Psoas muscle (tissue), 8 donors: ENCODE results near the gene TMEM79. TPM values are rescaled to one million over a fixed set of nuclear protein-coding genes. Genes with fewer than 3 reads are reported as not detected.
A peak's percentile ranks its signal among the peaks of the same experiment; 100 is the strongest.
"Not testable (repeated sequence)": the region's sequence is repeated elsewhere in the genome, so short reads cannot be mapped to it uniquely, and the experiment has no call there.

ENCODE experiments used
- ATAC-seq, 4 donors: fragments of 200-7000 bp; cut with Tn5 transposase; one replicate each; pipeline ENCODE4 v1.9.1; 2020; ENCODE audit warnings: moderate library complexity in 3 of 4, mild to moderate bottlenecking in 2 of 4
- DNase-seq, 2 donors: peaks; one replicate each; pipeline ENCODE4 v3.0.0-alpha.2; 2020
- H3K27ac ChIP-seq: fragments of 200-600 bp; one replicate; pipeline ENCODE4 v1.8.0; 2022
- H3K27me3 ChIP-seq, 3 donors: fragments of 200-600 bp in 1 of 3; one replicate each; pipeline versions ENCODE4 v1.6.1 to v1.8.0; 2013 to 2022; ENCODE audit warnings: low read length in 2 of 3, mild to moderate bottlenecking in 2 of 3, moderate library complexity in 1 of 3; ENCODE audit not compliant: insufficient read depth in 3 of 3
- H3K36me3 ChIP-seq, 2 donors: fragments of 200-600 bp in 1 of 2; one replicate each; pipeline versions ENCODE4 v1.6.1 to v1.8.0; 2013 to 2022; ENCODE audit warnings: low read depth in 1 of 2, mild to moderate bottlenecking in 1 of 2, moderate library complexity in 1 of 2; ENCODE audit not compliant: insufficient read depth in 1 of 2
- H3K4me1 ChIP-seq: fragments of 200-600 bp; one replicate; pipeline ENCODE4 v1.8.0; 2022
- H3K4me3 ChIP-seq: fragments of 200-600 bp; one replicate; pipeline ENCODE4 v1.8.0; 2022; ENCODE audit warnings: mild to moderate bottlenecking
- H3K9me3 ChIP-seq: fragments of 200-600 bp; one replicate; pipeline ENCODE4 v1.8.0; 2022
- WGBS, 3 donors: extraction: QIAGEN DNeasy Blood & Tissue Kit; methylation state at CpG; one replicate each; pipeline versions ENCODE4 v1.1.6 to v1.1.7; 2013; 5-methylcytosine and 5-hydroxymethylcytosine counted together
- intact Hi-C, 2 donors: fragments of 100-400 bp; cut with DNase I; formaldehyde crosslinking; loops; one replicate each; pipeline versions ENCODE4 v1.11.0 to v1.14.2; 2022
- polyA plus RNA-seq, 3 donors: library from polyadenylated mRNA; stranded (reverse); fragments of 200-250 nt; gene quantifications; one replicate each; pipeline ENCODE4 v1.2.3, GENCODE V29; 2013
- total RNA-seq, 4 donors: library from RNA; stranded (reverse); fragmentation: NEBNext Ultra II Directional in 2 of 4; extraction: Animal tissue kit (Norgen Biotek cat#: 25700) in 2 of 4; gene quantifications; one replicate each; pipeline versions ENCODE4 v1.2.1 to v1.2.4, GENCODE V29; 2021 to 2023
- TF ChIP-seq, protein P1 (sequence below): fragments of 200-600 bp; IDR thresholded peaks from one replicate; pipeline ENCODE4 v1.8.0; 2022; ENCODE audit warnings: antibody characterized with exemption
- donor health status: healthy with polysubstance abuse.
- donor health status: DM: no; HTN: no; CAD: no; lungs with moderate emphysema.
- donor health status: Bipolar disorder and iron deficiency.
- donor health status: healthy.
- donor health status: DM: yes; HTN: yes; CAD: no.
- donor health status: DM: no; HTN: no; CAD: no.
- donor health status: DM: no; HTN: no; CAD: no.
- donor health status: DM: yes; HTN: yes; CAD: no.

The TMEM79 gene
- total and polyA plus RNA-seq, 7 donors, result 0.69 to 3.6 (median 0.99) TPM

DNA sequence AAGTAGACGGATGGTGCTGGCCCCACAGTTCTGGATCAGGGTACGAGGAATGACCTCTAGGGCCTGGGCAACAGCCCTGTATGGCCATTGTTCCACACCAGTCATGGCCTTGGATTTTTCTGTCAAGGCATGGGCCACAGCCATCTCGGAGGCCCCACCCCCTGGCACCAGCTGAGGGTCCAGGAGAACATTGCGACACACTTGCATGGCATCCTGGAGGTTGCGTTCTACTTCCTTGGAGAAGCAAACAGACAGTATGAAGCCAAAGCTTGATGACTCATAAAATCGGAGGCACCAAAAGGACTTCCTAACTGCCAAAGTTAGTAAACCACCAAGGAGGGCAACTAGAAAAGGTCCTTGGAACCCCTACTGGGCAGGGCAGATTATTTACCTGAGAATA is 26.8 kb downstream of the TMEM79 start:
- 66 to 88% (median 73%) methylated on average over 6 of the region's 6 CpGs for WGBS, 3 donors
- Histone ChIP-seq H3K36me3 (peaks cover 33 to 100% of the 10 kb centered on the region in 2 donors), H3K27ac (no peak overlapping the region), H3K4me1 (no peaks in the 10 kb centered on the region), H3K4me3 (no peak overlapping the region), H3K27me3 (no peaks in the 10 kb centered on the region), H3K9me3 (no peaks in the 10 kb centered on the region)
- DNase-seq, result peak; percentile 60 to 83
- peak; percentile 81 to 95 (median 90) for ATAC-seq
- intact Hi-C loops, result loop anchor here in 1 of 2 donors (10.0 kb wide), 1 partner anchor 646 kb away; no protein-coding TSS in a partner anchor
- TF ChIP-seq, protein P1, sequence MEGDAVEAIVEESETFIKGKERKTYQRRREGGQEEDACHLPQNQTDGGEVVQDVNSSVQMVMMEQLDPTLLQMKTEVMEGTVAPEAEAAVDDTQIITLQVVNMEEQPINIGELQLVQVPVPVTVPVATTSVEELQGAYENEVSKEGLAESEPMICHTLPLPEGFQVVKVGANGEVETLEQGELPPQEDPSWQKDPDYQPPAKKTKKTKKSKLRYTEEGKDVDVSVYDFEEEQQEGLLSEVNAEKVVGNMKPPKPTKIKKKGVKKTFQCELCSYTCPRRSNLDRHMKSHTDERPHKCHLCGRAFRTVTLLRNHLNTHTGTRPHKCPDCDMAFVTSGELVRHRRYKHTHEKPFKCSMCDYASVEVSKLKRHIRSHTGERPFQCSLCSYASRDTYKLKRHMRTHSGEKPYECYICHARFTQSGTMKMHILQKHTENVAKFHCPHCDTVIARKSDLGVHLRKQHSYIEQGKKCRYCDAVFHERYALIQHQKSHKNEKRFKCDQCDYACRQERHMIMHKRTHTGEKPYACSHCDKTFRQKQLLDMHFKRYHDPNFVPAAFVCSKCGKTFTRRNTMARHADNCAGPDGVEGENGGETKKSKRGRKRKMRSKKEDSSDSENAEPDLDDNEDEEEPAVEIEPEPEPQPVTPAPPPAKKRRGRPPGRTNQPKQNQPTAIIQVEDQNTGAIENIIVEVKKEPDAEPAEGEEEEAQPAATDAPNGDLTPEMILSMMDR, result no peak

DNA sequence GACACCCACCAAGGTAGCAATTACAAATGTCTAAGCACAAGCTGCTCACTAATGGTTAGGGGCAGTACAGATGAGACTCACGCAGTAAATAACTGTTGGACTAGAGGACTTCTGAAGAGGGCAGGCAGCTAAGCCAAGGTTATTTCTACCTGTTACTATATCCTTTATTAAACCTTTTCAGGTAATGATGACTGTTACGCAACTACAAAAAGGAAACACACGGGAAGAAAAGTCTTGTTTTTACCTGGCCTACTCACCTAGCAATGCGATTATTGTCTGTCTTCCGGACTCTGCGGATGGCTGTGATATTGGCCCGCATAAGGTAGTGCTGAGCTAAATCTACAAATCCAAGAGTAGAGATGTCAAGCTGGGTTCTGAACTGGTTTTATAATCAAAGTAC is 32.8 kb downstream of the TMEM79 start:
- H3K36me3 ChIP-seq, result peaks cover 41 to 100% of the 10 kb centered on the region in 2 donors
- no peak overlapping the region for H3K4me3 ChIP-seq
- no peaks in the 10 kb centered on the region for H3K9me3 ChIP-seq
- no peak for ATAC-seq
- no peaks in the 10 kb centered on the region for H3K27me3 ChIP-seq
- no peak overlapping the region for H3K27ac ChIP-seq
- H3K4me1 ChIP-seq, result no peaks in the 10 kb centered on the region
- 93 to 95% (median 93%) methylated on average over 7 of the region's 7 CpGs for WGBS, 3 donors
- TF ChIP-seq, protein P1, result no peak
- intact Hi-C loops, result loop anchor here in 1 of 2 donors (5.0 to 10.0 kb wide), 2 partner anchors 50 to 652 kb away; no protein-coding TSS in a partner anchor
- DNase-seq, result no peak

DNA sequence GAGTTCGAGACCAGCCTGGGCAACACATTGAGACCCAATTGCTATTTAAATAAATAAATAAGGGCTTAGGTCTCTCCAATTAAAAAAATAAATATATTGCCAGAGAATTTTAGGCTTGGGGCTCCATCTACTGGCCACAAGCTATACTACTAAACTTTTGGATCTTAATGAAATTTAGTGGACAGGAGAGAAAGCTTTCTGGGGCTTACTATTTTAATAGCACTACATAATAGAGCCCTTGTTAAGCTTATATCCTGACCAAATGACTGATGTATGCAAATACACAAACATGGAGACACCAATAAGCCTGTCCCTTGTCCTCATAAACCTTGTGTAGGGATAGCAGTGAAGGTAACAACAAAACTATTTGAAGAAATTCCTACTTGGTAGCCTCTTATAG is 35.5 kb downstream of the TMEM79 start:
- H3K27ac ChIP-seq, result no peak overlapping the region
- H3K36me3 ChIP-seq, result peaks cover 43 to 100% of the 10 kb centered on the region in 2 donors
- peak in 1 of 4 donors; percentile 46 for ATAC-seq
- no peak overlapping the region for H3K4me3 ChIP-seq
- intact Hi-C loops, result loop anchor here in 1 of 2 donors (5.0 to 10.0 kb wide), 2 partner anchors 52 to 655 kb away; no protein-coding TSS in a partner anchor
- 85 to 88% (median 87%) methylated on average over 1 of the region's 1 CpG for WGBS, 3 donors
- H3K9me3 ChIP-seq, result no peaks in the 10 kb centered on the region
- H3K27me3 ChIP-seq, result no peaks in the 10 kb centered on the region
- H3K4me1 ChIP-seq, result no peaks in the 10 kb centered on the region
- DNase-seq, result no peak
- TF ChIP-seq, protein P1, result peak; percentile 47

DNA sequence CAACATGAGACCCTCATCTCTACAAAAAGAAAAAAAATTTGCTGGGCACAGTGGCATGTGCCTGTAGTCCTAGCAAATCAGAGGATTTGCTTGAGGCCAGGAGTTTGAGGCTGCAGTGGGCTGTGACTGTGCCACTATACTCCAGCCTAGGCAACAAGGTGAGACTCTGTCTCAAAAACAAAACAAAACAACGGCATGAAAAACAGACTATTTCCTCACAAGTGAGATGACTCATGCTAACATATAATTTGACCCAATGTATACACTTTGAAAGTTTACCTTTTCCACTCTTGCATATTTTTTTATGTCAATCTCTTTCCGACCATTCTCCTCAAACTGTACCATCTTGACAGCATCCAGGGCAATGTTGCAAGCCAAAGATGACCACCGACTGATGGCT is 36.4 kb downstream of the TMEM79 start:
- TF ChIP-seq, protein P1, result no peak
- no peaks in the 10 kb centered on the region for H3K9me3 ChIP-seq
- WGBS, 3 donors, result 83 to 91% (median 87%) methylated on average over 3 of the region's 3 CpGs
- no peaks in the 10 kb centered on the region for H3K27me3 ChIP-seq
- ATAC-seq (no peak), DNase-seq (no peak)
- H3K27ac ChIP-seq, result no peak overlapping the region
- H3K36me3 ChIP-seq, result peaks cover 46 to 100% of the 10 kb centered on the region in 2 donors
- intact Hi-C loops, result no loop called here
- H3K4me1 ChIP-seq, result no peaks in the 10 kb centered on the region
- no peak overlapping the region for H3K4me3 ChIP-seq

DNA sequence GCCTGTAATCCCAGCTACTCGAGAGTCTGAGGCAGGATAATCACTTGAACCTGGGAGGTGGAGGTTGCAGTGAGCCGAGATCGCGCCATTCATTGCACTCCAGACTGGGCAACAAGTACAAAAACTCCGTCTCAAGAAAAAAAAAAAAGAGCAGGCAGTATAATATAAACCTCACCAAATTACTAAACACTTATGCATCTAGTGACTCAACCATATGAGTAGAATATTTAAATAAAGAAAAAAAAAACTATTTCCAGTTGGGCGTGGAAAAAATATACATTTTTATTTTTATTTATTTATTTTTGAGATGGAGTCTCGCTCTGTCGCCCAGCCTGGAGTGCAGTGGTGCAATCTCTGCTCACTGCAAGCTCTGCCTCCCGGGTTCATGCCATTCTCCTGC is 39.1 kb downstream of the TMEM79 start:
- DNase-seq, H3K4me1 ChIP-seq, H3K9me3 ChIP-seq, H3K27me3 ChIP-seq, H3K27ac ChIP-seq, H3K4me3 ChIP-seq, ATAC-seq, intact Hi-C loops: not testable (repeated sequence)
- 95 to 96% (median 95%) methylated on average over 9 of the region's 9 CpGs for WGBS, 3 donors
- peaks cover 30 to 88% of the 10 kb centered on the region in 2 donors for H3K36me3 ChIP-seq
